Activated naive CD4-positive, alpha-beta T cell treated with anti-CD3 and anti-CD28 coated beads, Interleukin-2, amount 10 ng/mL, durations not matched to agents 7 days and 5 days (primary cell): ENCODE data around the gene PSORS1C2.
"Not testable (repeated sequence)": the region's sequence is repeated elsewhere in the genome, so short reads cannot be mapped to it uniquely, and the experiment has no call there.

ENCODE experiments used
- CTCF ChIA-PET: fragments of 350-600 bp; sonication (Branson Sonifier 250); formaldehyde crosslinking; loops from one replicate; lab custom pipeline; 2021; ENCODE audit warnings: antibody characterized with exemption; lab: Charles Lee
- DNase-seq: peaks from one replicate; pipeline ENCODE4 v3.0.0-alpha.2; 2020
- H3K27ac Mint-ChIP-seq: one replicate; pipeline ENCODE4 v1.8.0; 2021; ENCODE audit warnings: mild to moderate bottlenecking, moderate library complexity, mixed read lengths
- H3K27me3 Mint-ChIP-seq: one replicate; pipeline ENCODE4 v1.8.0; 2021; ENCODE audit warnings: mild to moderate bottlenecking, mixed read lengths
- H3K36me3 Mint-ChIP-seq: one replicate; pipeline ENCODE4 v1.8.0; 2021; ENCODE audit warnings: mixed read lengths
- H3K4me1 Mint-ChIP-seq: one replicate; pipeline ENCODE4 v1.8.0; 2021; ENCODE audit warnings: mixed read lengths
- H3K4me3 Mint-ChIP-seq: one replicate; pipeline ENCODE4 v1.8.0; 2021; ENCODE audit warnings: mild to moderate bottlenecking, moderate library complexity, mixed read lengths
- H3K9me3 Mint-ChIP-seq: one replicate; pipeline ENCODE4 v1.8.0; 2021; ENCODE audit warnings: mixed read lengths

Gene PSORS1C2

GRCh38 chr6:31171931-31172905 lies 33.4 kb upstream of the PSORS1C2 start:
- CTCF ChIA-PET, result no interaction called here

DNA sequence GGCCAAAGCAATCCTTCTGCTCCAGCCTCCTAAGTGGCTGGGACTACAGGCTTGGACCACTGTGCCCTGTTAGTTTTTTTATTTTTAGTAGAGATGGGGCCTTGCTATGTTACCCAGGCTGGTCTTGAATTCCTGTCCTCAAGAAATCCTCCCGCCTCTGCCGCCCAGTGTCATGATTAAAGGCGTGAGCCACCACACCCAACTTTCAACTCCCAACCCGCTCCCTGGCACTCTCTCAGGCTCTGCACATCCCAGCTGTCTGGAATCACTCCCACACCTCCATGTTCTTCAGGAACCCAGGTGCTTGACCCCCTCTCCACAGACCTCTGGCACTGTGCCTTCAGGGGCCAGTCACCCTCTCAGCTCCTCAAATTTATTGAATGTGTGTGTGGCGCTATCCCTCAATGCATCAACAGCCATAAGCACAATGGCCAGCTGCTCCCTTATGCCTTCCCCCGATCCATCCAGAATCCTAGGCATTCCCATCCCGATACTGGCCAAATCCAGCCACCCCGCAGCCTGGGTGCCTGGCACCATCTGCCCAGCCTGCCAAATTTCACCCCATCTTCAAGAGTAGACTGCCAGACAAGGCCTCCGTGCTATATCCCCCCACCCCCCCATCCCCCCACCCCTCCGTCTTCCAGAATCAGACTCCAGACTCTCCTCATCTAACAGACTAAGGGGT lies 32.3 kb upstream of the PSORS1C2 start:
- Mint-ChIP-seq H3K4me1 (peaks cover 3% of the 10 kb centered on the region), H3K9me3 (no peaks in the 10 kb centered on the region), H3K27me3 (no peaks in the 10 kb centered on the region), H3K36me3 (peaks cover 2% of the 10 kb centered on the region), H3K27ac (no peak overlapping the region), H3K4me3 (no peak overlapping the region)
- no peak for DNase-seq
- CTCF ChIA-PET, result no interaction called here

More at GRCh38 chr6:31171931-31172905, 33.4 kb upstream of the PSORS1C2 start:
- H3K27me3 Mint-ChIP-seq, result no peaks in the 10 kb centered on the region
- DNase-seq, result no peak
- H3K4me3 Mint-ChIP-seq, result no peak overlapping the region
- no peak overlapping the region for H3K27ac Mint-ChIP-seq
- no peaks in the 10 kb centered on the region for H3K36me3 Mint-ChIP-seq
- H3K9me3 Mint-ChIP-seq, result no peaks in the 10 kb centered on the region
- peaks cover 4% of the 10 kb centered on the region for H3K4me1 Mint-ChIP-seq

- no peak within 1 kb of the TSS for H3K4me3 Mint-ChIP-seq
- peaks cover 2% of the 10 kb centered on the region for H3K36me3 Mint-ChIP-seq
- no peak for DNase-seq
- H3K27me3 Mint-ChIP-seq, result no peaks in the 10 kb centered on the region
- H3K27ac Mint-ChIP-seq, result no peak within 1 kb of the TSS
- no peaks in the 10 kb centered on the region for H3K4me1 Mint-ChIP-seq
- H3K9me3 Mint-ChIP-seq, result no peaks in the 10 kb centered on the region
- CTCF ChIA-PET, result no interaction called here
Observed at GRCh38 chr6:31170600-31170881, 31.7 kb upstream of the PSORS1C2 start, which contains the start of gene POU5F1. Gene POU5F1, minus strand, starts transcription at chr6:31170682. Its CDS starts 62 bp downstream, at chr6:31170620.

DNA sequence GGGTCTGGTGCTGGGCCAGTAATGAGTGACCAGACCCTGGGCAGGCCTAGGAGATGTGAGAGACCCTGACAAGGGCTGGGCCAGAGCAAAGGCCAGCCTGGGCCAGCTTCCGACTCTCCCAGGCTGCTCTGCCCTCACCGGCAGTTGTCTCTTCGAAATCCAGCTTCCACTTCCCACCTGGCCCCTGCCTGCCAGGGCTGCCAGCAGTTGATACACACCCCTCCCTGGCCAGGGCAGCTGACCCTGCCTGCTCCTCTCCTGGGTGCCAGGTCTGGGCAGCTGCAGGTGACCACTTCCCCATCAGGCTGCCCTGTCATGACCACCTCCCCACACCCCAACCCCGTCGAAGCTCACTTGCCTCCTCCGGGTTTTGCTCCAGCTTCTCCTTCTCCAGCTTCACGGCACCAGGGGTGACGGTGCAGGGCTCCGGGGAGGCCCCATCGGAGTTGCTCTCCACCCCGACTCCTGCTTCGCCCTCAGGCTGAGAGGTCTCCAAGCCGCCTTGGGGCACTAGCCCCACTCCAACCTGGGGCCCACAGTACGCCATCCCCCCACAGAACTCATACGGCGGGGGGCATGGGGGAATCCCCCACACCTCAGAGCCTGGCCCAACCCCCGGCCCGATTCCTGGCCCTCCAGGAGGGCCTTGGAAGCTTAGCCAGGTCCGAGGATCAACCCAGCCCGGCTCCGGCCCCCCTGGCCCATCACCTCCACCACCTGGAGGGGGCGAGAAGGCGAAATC lies 31.2 kb upstream of the PSORS1C2 start:
- H3K27me3 Mint-ChIP-seq, CTCF ChIA-PET, DNase-seq, H3K4me3 Mint-ChIP-seq, H3K4me1 Mint-ChIP-seq, H3K27ac Mint-ChIP-seq, H3K9me3 Mint-ChIP-seq, H3K36me3 Mint-ChIP-seq: not testable (repeated sequence)

GRCh38 chr6:31169123-31169857 lies 30.4 kb upstream of the PSORS1C2 start:
- CTCF ChIA-PET, result no interaction called here
- no peak overlapping the region for H3K4me3 Mint-ChIP-seq
- H3K36me3 Mint-ChIP-seq, result peaks cover 5% of the 10 kb centered on the region
- no peak for DNase-seq
- H3K27ac Mint-ChIP-seq, result peak overlapping the region; percentile 56
- no peaks in the 10 kb centered on the region for H3K4me1 Mint-ChIP-seq
- H3K27me3 Mint-ChIP-seq, result no peaks in the 10 kb centered on the region
- no peaks in the 10 kb centered on the region for H3K9me3 Mint-ChIP-seq

DNA sequence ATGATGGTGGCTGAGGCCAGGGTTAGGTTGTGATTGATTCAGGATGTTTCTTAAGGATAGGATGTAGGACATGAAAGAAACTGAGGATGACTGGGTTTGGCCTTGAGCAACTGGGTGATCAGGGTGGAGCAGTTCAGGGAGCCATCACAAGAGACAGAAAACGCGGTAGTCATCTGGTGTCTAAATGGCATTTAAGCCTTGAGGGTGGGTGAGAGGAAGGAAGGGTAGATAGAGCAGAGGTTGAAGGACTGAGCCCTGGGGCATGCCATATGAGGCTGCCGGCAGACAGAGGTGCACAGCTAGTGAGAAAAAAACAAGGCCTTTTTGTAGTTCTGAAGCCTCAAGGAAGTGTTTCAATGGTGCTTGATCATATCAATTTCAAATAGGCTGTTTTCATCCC lies 29.7 kb upstream of the PSORS1C2 start:
- DNase-seq, result no peak
- CTCF ChIA-PET, result no interaction called here
- H3K4me3 Mint-ChIP-seq, result no peak overlapping the region
- H3K4me1 Mint-ChIP-seq, result peaks cover 3% of the 10 kb centered on the region
- H3K27ac Mint-ChIP-seq, result no peak overlapping the region
- H3K36me3 Mint-ChIP-seq, result peaks cover 8% of the 10 kb centered on the region
- no peaks in the 10 kb centered on the region for H3K27me3 Mint-ChIP-seq
- no peaks in the 10 kb centered on the region for H3K9me3 Mint-ChIP-seq

DNA sequence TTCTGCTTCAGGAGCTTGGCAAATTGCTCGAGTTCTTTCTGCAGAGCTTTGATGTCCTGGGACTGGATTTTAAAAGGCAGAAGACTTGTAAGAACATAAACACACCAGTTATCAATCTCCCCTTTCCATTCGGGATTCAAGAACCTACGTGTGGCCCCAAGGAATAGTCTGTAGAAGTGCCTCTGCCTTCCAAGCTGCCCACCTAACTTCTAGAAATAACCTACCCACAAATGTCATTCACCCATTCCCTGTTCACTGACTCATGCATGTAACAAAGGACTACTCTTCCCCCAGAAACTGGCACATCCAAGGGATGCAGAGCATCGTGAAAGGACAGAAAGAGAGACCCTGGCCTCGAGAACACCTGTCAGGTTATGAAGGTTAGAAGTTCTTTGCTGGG lies 27.1 kb upstream of the PSORS1C2 start:
- H3K9me3 Mint-ChIP-seq, result no peaks in the 10 kb centered on the region
- H3K27me3 Mint-ChIP-seq, result no peaks in the 10 kb centered on the region
- peaks cover 23% of the 10 kb centered on the region for H3K4me1 Mint-ChIP-seq
- H3K27ac Mint-ChIP-seq, result no peak overlapping the region
- CTCF ChIA-PET, result no interaction called here
- H3K36me3 Mint-ChIP-seq, result peaks cover 30% of the 10 kb centered on the region
- H3K4me3 Mint-ChIP-seq, result no peak overlapping the region
- DNase-seq, result no peak

- CTCF ChIA-PET, result interaction anchor here (0.7 kb wide), 2 partner anchors 27 to 31 kb away, joined by 3 read pairs; no protein-coding TSS in a partner anchor
- H3K27me3 Mint-ChIP-seq, H3K4me3 Mint-ChIP-seq, H3K9me3 Mint-ChIP-seq, H3K27ac Mint-ChIP-seq, DNase-seq: not testable (repeated sequence)
- H3K36me3 Mint-ChIP-seq, result peaks cover 31% of the 10 kb centered on the region
- H3K4me1 Mint-ChIP-seq, result peaks cover 28% of the 10 kb centered on the region
Observed at GRCh38 chr6:31165064-31165832, 26.4 kb upstream of the PSORS1C2 start.

DNA sequence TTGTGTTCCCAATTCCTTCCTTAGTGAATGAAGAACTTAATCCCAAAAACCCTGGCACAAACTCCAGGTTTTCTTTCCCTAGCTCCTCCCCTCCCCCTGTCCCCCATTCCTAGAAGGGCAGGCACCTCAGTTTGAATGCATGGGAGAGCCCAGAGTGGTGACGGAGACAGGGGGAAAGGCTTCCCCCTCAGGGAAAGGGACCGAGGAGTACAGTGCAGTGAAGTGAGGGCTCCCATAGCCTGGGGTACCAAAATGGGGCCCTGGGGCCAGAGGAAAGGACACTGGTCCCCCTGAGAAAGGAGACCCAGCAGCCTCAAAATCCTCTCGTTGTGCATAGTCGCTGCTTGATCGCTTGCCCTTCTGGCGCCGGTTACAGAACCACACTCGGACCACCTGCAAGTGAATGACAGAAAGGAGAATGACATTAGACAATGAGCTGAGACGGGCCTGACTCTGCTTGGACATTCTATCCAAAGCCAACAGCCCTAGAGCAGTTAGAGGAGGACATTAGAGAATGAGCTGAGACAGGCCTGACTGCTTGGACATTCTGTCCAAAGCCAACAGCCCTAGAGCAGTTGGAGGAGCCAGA lies 25.7 kb upstream of the PSORS1C2 start:
- Mint-ChIP-seq H3K36me3 (peaks cover 37% of the 10 kb centered on the region), H3K4me1 (peaks cover 35% of the 10 kb centered on the region)
- CTCF ChIA-PET, result interaction anchor here (0.7 kb wide), 2 partner anchors 28 to 32 kb away, joined by 3 read pairs; no protein-coding TSS in a partner anchor
- not testable (repeated sequence) for DNase-seq, H3K9me3 Mint-ChIP-seq, H3K4me3 Mint-ChIP-seq, H3K27ac Mint-ChIP-seq, H3K27me3 Mint-ChIP-seq

GRCh38 chr6:31163922-31164321 lies 25.1 kb upstream of the PSORS1C2 start:
- Mint-ChIP-seq H3K4me3 (no peak overlapping the region), H3K27me3 (no peaks in the 10 kb centered on the region), H3K36me3 (peaks cover 43% of the 10 kb centered on the region), H3K27ac (no peak overlapping the region), H3K9me3 (no peaks in the 10 kb centered on the region), H3K4me1 (peaks cover 41% of the 10 kb centered on the region)
- DNase-seq, result no peak
- CTCF ChIA-PET, result no interaction called here

DNA sequence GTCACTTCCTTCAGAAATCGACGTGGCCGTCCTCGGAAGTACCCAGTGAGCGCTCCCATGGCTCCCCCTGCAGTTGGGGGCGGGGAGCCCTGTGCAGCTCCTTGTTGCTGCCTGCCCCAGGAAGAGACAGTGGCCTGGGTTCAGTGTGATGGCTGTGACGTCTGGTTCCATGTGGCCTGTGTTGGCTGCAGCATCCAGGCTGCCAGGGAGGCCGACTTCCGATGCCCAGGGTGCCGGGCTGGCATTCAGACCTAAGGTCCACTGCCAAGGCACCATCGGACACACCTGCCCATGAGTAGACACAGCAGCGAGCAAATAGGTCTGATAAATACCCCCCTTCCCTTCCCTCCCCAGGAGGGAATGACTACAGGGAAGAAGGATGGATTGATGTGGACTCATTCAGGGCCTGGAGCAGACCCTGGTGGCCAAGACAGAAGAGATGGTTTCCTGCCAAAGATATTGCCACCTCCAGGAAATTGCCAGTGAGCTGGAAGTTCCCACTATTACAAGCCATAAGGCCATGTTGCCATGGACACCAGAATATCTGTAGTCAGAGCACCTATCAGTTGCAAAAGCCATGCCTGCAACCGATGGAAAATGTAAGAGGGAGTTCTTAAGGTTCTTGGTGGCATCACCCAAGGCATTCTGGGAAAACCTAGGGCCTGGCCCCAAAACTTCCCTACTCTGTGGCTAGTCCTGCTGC lies 23.7 kb upstream of the PSORS1C2 start:
- Mint-ChIP-seq H3K4me3 (no peak overlapping the region), H3K4me1 (peaks cover 48% of the 10 kb centered on the region), H3K27me3 (no peaks in the 10 kb centered on the region), H3K27ac (no peak overlapping the region), H3K9me3 (no peaks in the 10 kb centered on the region), H3K36me3 (peaks cover 47% of the 10 kb centered on the region)
- no peak for DNase-seq
- CTCF ChIA-PET, result no interaction called here
